ENCODE data around the gene SLC22A15. TPM values are rescaled to one million over a fixed set of nuclear protein-coding genes. Genes with fewer than 3 reads are reported as not detected.
"Not testable (repeated sequence)": the region's sequence is repeated elsewhere in the genome, so short reads cannot be mapped to it uniquely, and the experiment has no call there.

Gene SLC22A15
- total RNA-seq, 2 experiments from 2014 or later = 0.12 to 0.17 TPM

DNA sequence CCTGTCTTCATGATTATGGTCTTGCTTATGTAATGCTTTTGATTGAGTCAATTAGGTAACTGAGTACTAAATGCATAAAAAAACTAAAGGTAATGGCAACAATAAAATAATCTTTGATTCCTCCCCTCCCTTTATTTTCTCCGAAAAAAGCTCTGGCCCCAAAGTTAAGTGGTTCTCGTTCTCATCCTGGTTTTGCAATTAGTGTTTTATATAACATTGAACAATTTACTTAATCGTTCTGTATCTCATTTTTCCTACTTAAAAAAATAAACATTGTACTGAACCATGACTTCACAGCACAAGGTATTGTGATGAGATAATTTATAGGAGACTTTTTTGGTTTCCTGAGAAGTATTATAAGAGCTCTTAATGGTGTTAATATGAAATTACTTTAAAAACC is 11.3 kb downstream of the SLC22A15 start:
- CTCF ChIA-PET = no interaction called here
- no peak for DNase-seq
- no peak overlapping the region for H3K27ac Mint-ChIP-seq
- H3K4me1 Mint-ChIP-seq (ENCODE audit: low read depth) = peaks cover 5% of the 10 kb centered on the region
- intact Hi-C loops (cut with micrococcal nuclease) = no loop called here
- peaks cover 7% of the 10 kb centered on the region for H3K27me3 Mint-ChIP-seq (ENCODE audit: low read depth)
- H3K36me3 Mint-ChIP-seq (ENCODE audit: low read depth) = no peaks in the 10 kb centered on the region
- H3K9me3 Mint-ChIP-seq = no peaks in the 10 kb centered on the region
- H3K4me3 Mint-ChIP-seq = no peak overlapping the region

DNA sequence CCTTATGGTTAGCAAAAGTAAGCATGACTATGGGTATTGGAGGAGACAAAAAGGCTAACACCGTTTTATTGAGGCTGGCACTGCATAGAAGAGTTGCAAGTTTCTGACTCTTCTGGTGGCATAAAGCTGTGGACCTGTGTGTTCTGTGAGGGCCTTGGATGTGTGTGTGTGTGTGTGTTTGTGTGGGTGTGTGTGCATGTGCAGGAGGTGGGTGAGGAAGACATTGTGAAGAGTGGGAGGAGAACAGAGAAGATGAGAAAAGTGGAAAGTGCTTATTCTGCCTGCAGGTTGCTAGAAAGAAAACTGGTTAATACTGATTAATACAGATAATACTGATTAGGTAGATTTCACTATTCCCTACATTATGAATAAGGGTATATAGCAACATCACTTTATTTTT is 12.6 kb downstream of the SLC22A15 start:
- Mint-ChIP-seq H3K27me3 (ENCODE audit: low read depth) (peaks cover 2% of the 10 kb centered on the region), H3K4me1 (ENCODE audit: low read depth) (peaks cover 5% of the 10 kb centered on the region), H3K27ac (no peak overlapping the region), H3K36me3 (ENCODE audit: low read depth) (no peaks in the 10 kb centered on the region), H3K9me3 (no peaks in the 10 kb centered on the region), H3K4me3 (no peak overlapping the region)
- intact Hi-C loops (cut with micrococcal nuclease) = no loop called here
- CTCF ChIA-PET = interaction anchor here (0.6 kb wide), 1 partner anchor 71 kb away, joined by 6 read pairs; no protein-coding TSS in a partner anchor
- DNase-seq = no peak

GRCh38 chr1:115989699-115990098 is 13.4 kb downstream of the SLC22A15 start:
- H3K36me3 Mint-ChIP-seq (ENCODE audit: low read depth) = no peaks in the 10 kb centered on the region
- CTCF ChIA-PET = interaction anchor here (0.6 to 4.0 kb wide), 2 partner anchors 8 to 72 kb away, joined by 6 to 27 read pairs; no protein-coding TSS in a partner anchor
- no peak for DNase-seq
- peaks cover 5% of the 10 kb centered on the region for H3K4me1 Mint-ChIP-seq (ENCODE audit: low read depth)
- intact Hi-C loops (cut with micrococcal nuclease) = no loop called here
- H3K27me3 Mint-ChIP-seq (ENCODE audit: low read depth) = no peaks in the 10 kb centered on the region
- H3K9me3 Mint-ChIP-seq = no peaks in the 10 kb centered on the region
- H3K27ac Mint-ChIP-seq = no peak overlapping the region
- no peak overlapping the region for H3K4me3 Mint-ChIP-seq

DNA sequence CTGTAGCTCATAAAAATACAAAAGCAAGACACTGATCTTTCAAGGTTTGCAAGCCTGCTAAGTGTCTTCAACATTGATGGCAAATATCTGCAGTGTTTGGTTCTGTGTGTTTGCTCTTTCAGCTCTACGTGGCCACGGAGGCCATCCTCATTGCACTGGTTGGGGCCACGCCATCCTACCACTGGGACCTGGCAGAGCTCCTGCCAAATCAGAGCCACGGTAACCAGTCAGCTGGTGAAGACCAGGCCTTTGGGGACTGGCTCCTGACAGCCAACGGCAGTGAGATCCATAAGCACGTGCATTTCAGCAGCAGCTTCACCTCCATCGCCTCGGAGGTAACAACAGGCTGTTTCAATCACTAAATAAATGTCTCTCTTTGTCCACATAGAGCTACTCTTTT is 15.6 kb downstream of the SLC22A15 start:
- H3K36me3 Mint-ChIP-seq (ENCODE audit: low read depth) = no peaks in the 10 kb centered on the region
- no peaks in the 10 kb centered on the region for H3K27me3 Mint-ChIP-seq (ENCODE audit: low read depth)
- peaks cover 2% of the 10 kb centered on the region for H3K9me3 Mint-ChIP-seq
- DNase-seq = no peak
- H3K4me1 Mint-ChIP-seq (ENCODE audit: low read depth) = peaks cover 5% of the 10 kb centered on the region
- no peak overlapping the region for H3K27ac Mint-ChIP-seq
- CTCF ChIA-PET = interaction anchor here (1.1 to 4.0 kb wide), 4 partner anchors 11 to 185 kb away, joined by 3 to 27 read pairs (median 4); no protein-coding TSS in a partner anchor
- no peak overlapping the region for H3K4me3 Mint-ChIP-seq
- intact Hi-C loops (cut with micrococcal nuclease) = no loop called here

- H3K36me3 Mint-ChIP-seq (ENCODE audit: low read depth) = not testable (repeated sequence)
Observed at GRCh38 chr1:115997921-115998320, 21.6 kb downstream of the SLC22A15 start.

DNA sequence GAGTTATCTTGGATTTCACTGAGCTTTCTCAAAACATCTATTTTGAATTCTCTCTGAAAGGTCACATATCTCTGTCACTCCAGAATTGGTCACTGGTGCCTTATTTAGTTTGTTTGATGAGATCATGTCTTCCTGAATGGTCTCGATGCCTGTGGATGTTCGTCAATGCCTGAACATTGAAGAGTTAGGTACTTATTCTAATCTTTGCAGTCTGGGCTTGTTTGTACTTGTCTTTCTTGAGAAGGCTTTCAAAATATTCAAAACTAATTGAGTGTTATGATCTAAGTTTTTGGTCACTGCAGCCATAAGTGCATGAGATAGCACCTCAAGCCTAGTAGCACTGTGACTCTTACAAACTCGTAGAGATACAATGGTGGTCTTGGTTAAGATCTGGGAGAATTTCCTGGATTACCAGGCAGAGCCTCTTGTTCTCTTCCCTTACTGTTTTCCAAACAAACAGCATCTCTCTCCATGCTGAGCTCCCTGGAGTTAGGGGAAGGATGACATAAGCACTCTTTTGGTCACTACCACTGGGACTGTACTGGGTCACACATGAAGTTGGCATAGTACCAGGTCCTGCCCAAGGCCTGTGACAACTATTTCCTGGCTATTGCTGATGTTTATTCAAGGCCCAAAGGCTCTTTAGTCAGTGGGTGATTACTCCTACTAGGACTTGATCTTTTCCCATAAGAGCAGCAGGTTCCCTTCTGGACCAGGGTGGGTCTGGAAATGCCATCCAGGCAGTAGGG is 25.6 kb downstream of the SLC22A15 start:
- intact Hi-C loops (cut with micrococcal nuclease) = loop anchor here (10.0 kb wide), 1 partner anchor 503 kb away; no protein-coding TSS in a partner anchor
- no peak overlapping the region for H3K27ac Mint-ChIP-seq
- CTCF ChIA-PET = no interaction called here

More at GRCh38 chr1:115997921-115998320, 21.6 kb downstream of the SLC22A15 start:
- intact Hi-C loops (cut with micrococcal nuclease); H3K27ac Mint-ChIP-seq; H3K4me1 Mint-ChIP-seq (ENCODE audit: low read depth); H3K4me3 Mint-ChIP-seq; DNase-seq; H3K27me3 Mint-ChIP-seq (ENCODE audit: low read depth): not testable (repeated sequence)
- CTCF ChIA-PET = interaction anchor here (1.4 kb wide), 1 partner anchor 23 kb away, joined by 8 read pairs; no protein-coding TSS in a partner anchor
- peaks cover 22% of the 10 kb centered on the region for H3K9me3 Mint-ChIP-seq

DNA sequence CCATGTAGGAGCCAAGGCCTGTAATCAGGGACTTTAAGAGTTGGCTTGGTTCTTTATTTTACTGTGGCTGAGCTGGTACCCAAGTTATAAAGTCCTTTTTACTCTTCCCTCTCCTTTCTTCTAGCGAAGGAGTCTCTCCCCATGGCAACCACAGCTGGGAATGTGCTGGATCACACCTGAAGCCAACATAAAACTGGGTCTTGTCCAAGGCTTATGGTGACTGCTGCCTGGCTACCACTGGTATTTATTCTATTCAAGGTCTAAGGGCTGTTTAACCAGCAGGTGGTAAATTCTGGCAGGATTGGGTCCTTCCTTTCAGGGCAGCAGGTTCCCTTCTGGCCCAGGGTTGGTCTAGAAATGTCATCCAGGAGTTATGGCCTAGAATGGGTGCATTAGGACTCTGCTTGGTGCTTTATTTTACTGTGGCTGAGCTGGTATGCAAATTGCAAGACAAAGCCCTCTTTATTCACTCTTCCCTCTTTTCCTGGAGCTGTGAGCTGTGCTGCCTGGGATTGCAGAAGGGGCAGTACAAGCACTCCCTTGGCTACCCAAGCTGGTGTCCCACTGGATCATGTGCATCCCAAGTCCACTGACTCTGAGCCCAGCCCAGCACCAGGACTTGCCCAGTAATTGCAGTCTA is 26.6 kb downstream of the SLC22A15 start:
- Mint-ChIP-seq H3K27ac (no peak overlapping the region), H3K9me3 (peaks cover 9% of the 10 kb centered on the region), H3K4me3 (no peak overlapping the region), H3K4me1 (ENCODE audit: low read depth) (peaks cover 11% of the 10 kb centered on the region), H3K27me3 (ENCODE audit: low read depth) (no peaks in the 10 kb centered on the region), H3K36me3 (ENCODE audit: low read depth) (peaks cover 5% of the 10 kb centered on the region)
- CTCF ChIA-PET = interaction anchor here (1.1 kb wide), 1 partner anchor 16 kb away, joined by 3 read pairs; no protein-coding TSS in a partner anchor
- intact Hi-C loops (cut with micrococcal nuclease) = loop anchor here (10.0 kb wide), 1 partner anchor 502 kb away; no protein-coding TSS in a partner anchor
- DNase-seq = no peak

More for the DNA sequence above, 25.6 kb downstream of the SLC22A15 start:
- Mint-ChIP-seq H3K4me1 (ENCODE audit: low read depth) (peaks cover 11% of the 10 kb centered on the region), H3K36me3 (ENCODE audit: low read depth) (peaks cover 6% of the 10 kb centered on the region), H3K9me3 (peaks cover 19% of the 10 kb centered on the region), H3K4me3 (no peak overlapping the region), H3K27me3 (ENCODE audit: low read depth) (no peaks in the 10 kb centered on the region)
- no peak for DNase-seq

- Mint-ChIP-seq H3K27ac (no peak overlapping the region), H3K4me1 (ENCODE audit: low read depth) (peaks cover 11% of the 10 kb centered on the region), H3K4me3 (no peak overlapping the region), H3K9me3 (peaks cover 2% of the 10 kb centered on the region), H3K27me3 (ENCODE audit: low read depth) (no peaks in the 10 kb centered on the region), H3K36me3 (ENCODE audit: low read depth) (no peaks in the 10 kb centered on the region)
- CTCF ChIA-PET = no interaction called here
- intact Hi-C loops (cut with micrococcal nuclease) = loop anchor here (10.0 kb wide), 1 partner anchor 501 kb away; no protein-coding TSS in a partner anchor
- DNase-seq = no peak
Observed at GRCh38 chr1:116003823-116004222, 27.5 kb downstream of the SLC22A15 start.

- DNase-seq = peak; percentile 10
- intact Hi-C loops (cut with micrococcal nuclease) = loop anchor here (10.0 kb wide), 1 partner anchor 498 kb away; no protein-coding TSS in a partner anchor
- Mint-ChIP-seq H3K27me3 (ENCODE audit: low read depth) (no peaks in the 10 kb centered on the region), H3K9me3 (no peaks in the 10 kb centered on the region), H3K27ac (peak overlapping the region; percentile 42), H3K36me3 (ENCODE audit: low read depth) (no peaks in the 10 kb centered on the region), H3K4me3 (peak overlapping the region; percentile 63), H3K4me1 (ENCODE audit: low read depth) (peaks cover 11% of the 10 kb centered on the region)
- CTCF ChIA-PET = interaction anchor here (1.5 kb wide), 1 partner anchor 14 kb away, joined by 9 read pairs; no protein-coding TSS in a partner anchor
Observed at GRCh38 chr1:116006486-116006964, 30.2 kb downstream of the SLC22A15 start.

- intact Hi-C loops (cut with micrococcal nuclease) = loop anchor here (10.0 kb wide), 1 partner anchor 496 kb away; no protein-coding TSS in a partner anchor
- Mint-ChIP-seq H3K9me3 (no peaks in the 10 kb centered on the region), H3K4me1 (ENCODE audit: low read depth) (peaks cover 11% of the 10 kb centered on the region), H3K27me3 (ENCODE audit: low read depth) (no peaks in the 10 kb centered on the region), H3K27ac (no peak overlapping the region), H3K4me3 (no peak overlapping the region), H3K36me3 (ENCODE audit: low read depth) (no peaks in the 10 kb centered on the region)
- no peak for DNase-seq
- CTCF ChIA-PET = interaction anchor here (1.0 to 1.5 kb wide), 5 partner anchors 10 to 28 kb away, joined by 3 to 7 read pairs (median 5); no protein-coding TSS in a partner anchor
Observed at GRCh38 chr1:116008656-116009390, 32.5 kb downstream of the SLC22A15 start.

GRCh38 chr1:116012716-116013115 is 36.4 kb downstream of the SLC22A15 start:
- H3K27me3 Mint-ChIP-seq (ENCODE audit: low read depth) = no peaks in the 10 kb centered on the region
- intact Hi-C loops (cut with micrococcal nuclease) = no loop called here
- CTCF ChIA-PET = interaction anchor here (1.1 kb wide), 1 partner anchor 31 kb away, joined by 3 read pairs; no protein-coding TSS in a partner anchor
- H3K27ac Mint-ChIP-seq = no peak overlapping the region
- no peak overlapping the region for H3K4me3 Mint-ChIP-seq
- no peaks in the 10 kb centered on the region for H3K4me1 Mint-ChIP-seq (ENCODE audit: low read depth)
- no peak for DNase-seq
- H3K9me3 Mint-ChIP-seq = no peaks in the 10 kb centered on the region
- H3K36me3 Mint-ChIP-seq (ENCODE audit: low read depth) = no peaks in the 10 kb centered on the region

DNA sequence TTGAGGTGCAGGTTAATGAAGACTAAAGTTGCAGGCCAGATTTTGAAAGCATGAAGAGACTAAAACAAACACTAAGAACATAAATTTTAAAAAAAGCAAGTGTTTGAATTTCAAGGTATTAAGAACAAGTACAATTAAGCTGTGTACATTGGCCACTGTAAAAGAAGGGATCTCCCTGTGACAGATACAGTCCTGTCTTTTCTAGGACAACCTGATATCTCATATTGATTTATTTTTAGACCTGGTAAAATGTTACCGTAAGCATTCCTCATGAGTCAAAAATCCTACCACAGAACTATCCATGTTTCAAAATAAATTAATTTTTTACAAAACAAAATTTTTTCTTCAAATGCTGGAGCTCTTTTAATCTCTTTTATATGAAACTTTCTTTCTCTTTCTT is 39.4 kb downstream of the SLC22A15 start:
- DNase-seq = no peak
- Mint-ChIP-seq H3K9me3 (no peaks in the 10 kb centered on the region), H3K36me3 (ENCODE audit: low read depth) (no peaks in the 10 kb centered on the region), H3K27ac (no peak overlapping the region), H3K27me3 (ENCODE audit: low read depth) (no peaks in the 10 kb centered on the region), H3K4me3 (no peak overlapping the region), H3K4me1 (ENCODE audit: low read depth) (no peaks in the 10 kb centered on the region)
- CTCF ChIA-PET = no interaction called here
- intact Hi-C loops (cut with micrococcal nuclease) = no loop called here

All from activated naive CD4-positive, alpha-beta T cell treated with anti-CD3 and anti-CD28 coated beads for 36 hours (primary cell).